NCI-H82 (cell line): Measurements from ENCODE around the gene PCNX4.

Experiments
- DNase-seq: peaks from one replicate; lab custom pipeline; 2025; lab: John Stamatoyannopoulos, UW

The PCNX4 gene

GRCh38 chr14:60206249-60206670, 114.5 kb downstream of the PCNX4 start:
- no peak for DNase-seq

DNA sequence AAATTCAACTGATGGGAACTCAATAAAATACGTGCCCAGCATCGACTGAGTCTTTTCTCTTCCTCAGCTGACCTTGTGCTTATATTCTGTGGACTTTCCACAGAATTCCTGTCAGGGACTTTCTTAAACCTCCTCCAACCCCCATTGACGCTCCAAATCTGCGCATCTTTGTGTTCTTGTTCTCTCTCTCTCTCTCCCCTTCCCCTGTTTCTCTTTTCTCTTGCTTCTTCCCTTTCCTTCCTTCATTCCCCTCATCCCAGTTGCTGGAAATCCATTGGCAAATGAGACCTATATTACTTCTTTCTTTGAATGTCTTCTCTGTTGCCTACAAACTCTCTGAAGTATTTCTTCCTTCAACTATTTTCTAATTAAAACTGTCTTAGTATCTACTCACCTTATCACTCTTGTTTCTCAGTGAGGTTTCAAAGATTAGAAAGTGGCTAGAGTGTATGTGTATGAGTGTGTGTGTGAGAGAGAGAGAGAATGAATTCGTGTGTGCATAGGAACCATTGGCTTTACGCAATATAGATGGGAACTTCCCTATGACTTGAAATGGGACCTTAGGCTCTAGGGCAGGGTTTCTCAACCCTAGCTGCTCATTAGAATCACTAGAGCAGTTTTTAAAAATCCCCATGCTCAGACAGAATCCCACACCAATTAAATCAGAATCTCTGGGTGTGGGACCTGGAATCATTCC, 115.3 kb downstream of the PCNX4 start:
- no peak for DNase-seq

GRCh38 chr14:60210703-60211102, 119.0 kb downstream of the PCNX4 start:
- no peak for DNase-seq

GRCh38 chr14:60211153-60211552, 119.4 kb downstream of the PCNX4 start:
- peak; percentile 84 for DNase-seq

GRCh38 chr14:60212503-60213371, 121.0 kb downstream of the PCNX4 start:
- DNase-seq: no peak

GRCh38 chr14:60214003-60214402, 122.3 kb downstream of the PCNX4 start:
- DNase-seq: no peak

DNA sequence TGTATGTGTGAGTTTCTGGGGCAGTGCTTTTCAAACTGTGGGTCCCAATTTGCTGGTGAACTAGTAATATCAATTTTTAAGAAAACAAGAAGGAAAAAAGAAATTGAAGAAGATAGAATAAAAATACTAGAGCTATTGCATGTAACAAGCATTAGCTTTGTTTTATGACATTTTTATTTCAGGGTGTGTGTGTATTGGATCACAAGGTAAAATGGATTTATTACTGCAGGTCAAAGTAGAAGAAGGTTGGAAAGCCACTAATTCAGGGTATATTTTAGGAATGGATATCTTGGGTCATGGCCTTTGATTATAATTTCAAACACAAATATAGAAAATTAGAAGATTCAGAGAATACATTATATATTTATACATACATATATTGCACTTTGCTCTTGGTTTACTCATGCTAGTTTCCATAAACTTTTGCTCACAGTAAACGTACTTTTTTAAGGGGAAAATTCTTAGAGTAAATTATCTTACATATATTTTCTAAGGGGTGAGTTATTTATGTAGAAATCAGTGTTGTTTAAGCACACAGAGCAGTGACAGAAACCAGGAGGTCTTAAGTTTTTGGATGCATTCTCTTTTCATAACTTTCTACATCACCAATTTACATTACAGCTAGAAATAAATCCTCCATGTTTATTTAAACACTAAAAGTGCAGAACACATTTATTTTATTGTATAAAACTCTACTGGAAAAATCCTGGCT, 122.8 kb downstream of the PCNX4 start:
- DNase-seq: no peak

GRCh38 chr14:60215127-60215444, 123.4 kb downstream of the PCNX4 start:
- DNase-seq: peak; percentile 41

DNA sequence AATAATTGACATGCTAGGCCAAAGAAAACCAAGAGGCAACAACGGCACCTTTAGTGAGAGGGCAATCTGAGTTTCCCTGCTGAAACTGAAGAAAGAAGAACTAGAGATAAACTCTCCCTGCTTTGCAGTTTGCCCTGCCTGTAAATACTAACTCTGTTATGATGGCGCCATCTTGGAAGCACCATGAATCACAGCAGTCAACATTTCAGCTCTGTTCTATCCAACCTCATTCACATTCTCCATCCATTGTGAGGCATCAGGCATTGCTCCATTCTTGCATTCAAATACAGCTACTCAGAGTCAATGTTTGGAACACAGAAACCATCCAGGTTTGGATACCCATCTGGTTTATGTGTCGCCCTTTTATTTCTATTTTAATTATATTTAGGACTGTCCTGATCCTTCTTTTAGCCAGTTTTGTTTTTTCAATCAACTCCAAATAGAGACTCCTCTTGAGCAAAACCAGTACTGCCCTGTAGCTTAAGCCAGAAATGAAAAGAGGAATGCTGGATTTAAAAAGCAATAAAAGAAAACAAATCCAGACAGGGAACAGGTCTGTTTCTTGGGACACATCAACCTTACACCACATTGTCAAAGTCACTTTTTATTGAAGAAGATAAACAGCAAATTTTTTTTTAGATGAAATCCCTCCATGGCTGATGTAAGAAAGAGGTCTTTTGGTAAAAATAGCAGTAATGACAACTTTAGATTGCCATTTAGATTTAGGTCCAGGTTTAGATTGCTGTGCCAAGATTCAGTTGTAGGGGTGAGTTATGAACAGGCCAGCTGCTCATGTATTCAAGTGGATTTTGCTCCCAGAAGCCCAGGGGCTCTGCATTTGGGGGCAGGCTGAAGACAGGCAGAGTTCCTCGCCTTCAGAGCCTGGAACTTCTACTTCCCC, 124.0 kb downstream of the PCNX4 start:
- DNase-seq: peak; percentile 23

DNA sequence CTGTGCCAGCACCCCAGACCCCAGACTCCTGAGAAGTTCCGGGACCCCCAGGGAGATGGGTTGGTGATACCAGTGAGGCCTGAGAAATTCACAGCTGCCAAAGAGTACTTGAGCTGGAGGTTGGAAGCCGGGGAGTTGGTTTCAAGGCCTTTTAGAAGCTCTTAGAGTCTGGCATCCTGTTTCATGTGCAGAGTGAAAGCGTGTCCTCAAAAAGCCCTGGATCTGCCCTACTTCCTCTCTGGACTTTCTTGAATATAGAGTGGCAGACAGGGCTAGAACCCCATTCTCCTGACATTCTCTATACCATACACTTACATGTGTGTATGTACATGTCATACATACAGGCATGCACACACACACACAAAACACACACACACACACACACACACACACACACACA, 126.0 kb downstream of the PCNX4 start:
- DNase-seq: no peak
